Memory B cell (primary cell): ENCODE data around the gene TLNRD1.

ENCODE experiments used
- ATAC-seq: fragments of 150-1000 bp; cut with Tn5 transposase; 2 replicates; pipeline ENCODE4 v1.10.0; 2021; ENCODE audit warnings: low read depth, mild to moderate bottlenecking, moderate library complexity
- DNase-seq, 2 donors: peaks; one replicate each; pipeline ENCODE4 v3.0.0; 2022; ENCODE audit warnings: low spot score in 2 of 2
- H3K27ac Mint-ChIP-seq: one replicate; pipeline ENCODE4 v1.8.0; 2022; ENCODE audit warnings: mild to moderate bottlenecking, moderate library complexity, mixed read lengths
- H3K27me3 Mint-ChIP-seq: one replicate; pipeline ENCODE4 v1.8.0; 2022; ENCODE audit warnings: mixed read lengths
- H3K36me3 Mint-ChIP-seq: one replicate; pipeline ENCODE4 v1.8.0; 2022; ENCODE audit warnings: mild to moderate bottlenecking, mixed read lengths
- H3K4me1 Mint-ChIP-seq: one replicate; pipeline ENCODE4 v1.8.0; 2022; ENCODE audit warnings: mixed read lengths
- H3K4me3 Mint-ChIP-seq: one replicate; pipeline ENCODE4 v1.8.0; 2022; ENCODE audit warnings: mild to moderate bottlenecking, moderate library complexity, mixed read lengths
- H3K9me3 Mint-ChIP-seq: one replicate; pipeline ENCODE4 v1.8.0; 2022; ENCODE audit warnings: mixed read lengths

Gene TLNRD1

DNA sequence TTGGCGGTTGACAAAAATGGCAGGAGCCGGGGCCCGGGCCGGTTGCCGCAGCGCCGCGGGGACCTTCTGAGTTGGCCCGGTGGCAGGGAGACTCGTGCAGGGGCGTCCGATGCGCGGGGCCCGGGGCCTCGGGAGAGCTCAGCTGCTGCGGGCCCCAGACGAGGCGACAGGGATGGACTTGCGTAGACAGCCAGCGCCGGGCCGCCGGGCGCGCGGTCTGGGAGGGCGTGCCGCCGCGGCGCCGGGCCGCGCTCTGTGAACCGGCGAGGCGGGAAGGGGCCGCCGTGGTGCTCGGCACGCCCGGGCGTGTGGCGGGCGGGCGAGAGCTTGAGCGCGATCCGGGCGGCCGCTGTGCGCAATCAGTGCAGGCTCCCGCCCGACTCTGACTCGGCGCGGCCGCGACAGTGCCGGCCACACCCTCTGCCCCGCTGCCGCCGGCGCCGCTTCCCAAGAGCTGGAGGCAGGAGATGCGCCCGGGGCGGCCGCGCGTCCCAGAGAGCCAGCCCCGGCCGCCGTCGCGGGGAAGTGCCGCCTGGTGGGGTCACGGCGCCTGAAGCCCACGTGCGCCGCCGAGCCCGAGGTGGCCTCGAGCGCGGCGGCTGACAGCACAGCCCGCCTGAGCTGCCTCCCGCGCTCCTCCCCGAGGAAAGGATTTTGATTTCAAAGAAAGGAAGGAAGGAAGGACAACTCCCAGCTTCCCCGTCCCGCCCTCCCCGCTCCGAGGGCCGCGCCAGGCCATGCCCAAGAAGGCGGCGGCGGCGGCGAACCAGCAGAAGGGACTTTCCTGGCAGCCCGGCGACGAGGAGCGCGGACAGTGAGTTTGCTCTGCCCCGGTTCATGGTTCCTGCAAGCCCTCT, 657 bp downstream of the TLNRD1 start:
- Mint-ChIP-seq H3K4me3 (peak overlapping the region; percentile 92), H3K27ac (peak overlapping the region; percentile 95), H3K36me3 (peaks cover 7% of the 10 kb centered on the region), H3K4me1 (peaks cover 32% of the 10 kb centered on the region), H3K9me3 (peaks cover 2% of the 10 kb centered on the region), H3K27me3 (no peaks in the 10 kb centered on the region)
- DNase-seq, result peak; percentile 55 to 60
- ATAC-seq, result peak; percentile 41

DNA sequence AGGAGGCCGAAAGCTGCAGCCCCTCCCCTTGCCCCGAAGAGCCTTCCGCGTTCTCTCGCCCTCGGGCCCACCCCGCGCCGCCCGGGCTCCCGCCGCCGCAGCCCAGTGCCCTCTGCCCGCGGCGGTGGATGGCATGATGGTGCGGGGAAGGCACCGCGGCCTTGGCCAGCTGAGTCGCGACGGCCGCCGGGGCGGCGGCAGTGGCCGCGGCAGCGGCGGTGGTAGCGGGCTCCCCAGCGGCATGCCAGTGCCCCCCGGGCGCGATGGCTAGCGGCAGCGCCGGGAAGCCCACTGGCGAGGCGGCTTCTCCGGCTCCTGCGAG, 1.2 kb downstream of the TLNRD1 start:
- Mint-ChIP-seq H3K4me1 (peaks cover 33% of the 10 kb centered on the region), H3K4me3 (peak overlapping the region; percentile 81), H3K9me3 (peaks cover 2% of the 10 kb centered on the region), H3K27ac (peak overlapping the region; percentile 95), H3K27me3 (no peaks in the 10 kb centered on the region), H3K36me3 (peaks cover 7% of the 10 kb centered on the region)
- ATAC-seq, result no peak
- no peak for DNase-seq

- Mint-ChIP-seq H3K4me1 (peaks cover 33% of the 10 kb centered on the region), H3K27me3 (no peaks in the 10 kb centered on the region), H3K36me3 (peaks cover 7% of the 10 kb centered on the region), H3K27ac (peak overlapping the region; percentile 95), H3K4me3 (peak overlapping the region; percentile 55), H3K9me3 (peaks cover under 1% of the 10 kb centered on the region)
- DNase-seq (no peak), ATAC-seq (no peak)
Observed at GRCh38 chr15:81002331-81003096, 1.8 kb downstream of the TLNRD1 start.

DNA sequence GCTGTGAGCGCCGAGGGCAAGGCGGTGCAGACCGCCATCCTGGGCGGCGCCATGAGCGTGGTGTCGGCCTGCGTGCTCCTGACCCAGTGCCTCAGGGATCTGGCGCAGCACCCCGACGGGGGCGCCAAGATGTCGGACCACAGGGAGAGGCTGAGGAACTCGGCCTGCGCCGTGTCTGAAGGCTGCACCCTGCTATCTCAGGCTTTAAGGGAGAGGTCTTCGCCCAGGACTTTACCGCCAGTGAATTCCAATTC, 2.3 kb downstream of the TLNRD1 start:
- ATAC-seq (no peak), DNase-seq (no peak)
- Mint-ChIP-seq H3K27me3 (no peaks in the 10 kb centered on the region), H3K36me3 (peaks cover 7% of the 10 kb centered on the region), H3K4me3 (peak overlapping the region; percentile 54), H3K9me3 (no peaks in the 10 kb centered on the region), H3K27ac (no peak overlapping the region), H3K4me1 (peaks cover 33% of the 10 kb centered on the region)

DNA sequence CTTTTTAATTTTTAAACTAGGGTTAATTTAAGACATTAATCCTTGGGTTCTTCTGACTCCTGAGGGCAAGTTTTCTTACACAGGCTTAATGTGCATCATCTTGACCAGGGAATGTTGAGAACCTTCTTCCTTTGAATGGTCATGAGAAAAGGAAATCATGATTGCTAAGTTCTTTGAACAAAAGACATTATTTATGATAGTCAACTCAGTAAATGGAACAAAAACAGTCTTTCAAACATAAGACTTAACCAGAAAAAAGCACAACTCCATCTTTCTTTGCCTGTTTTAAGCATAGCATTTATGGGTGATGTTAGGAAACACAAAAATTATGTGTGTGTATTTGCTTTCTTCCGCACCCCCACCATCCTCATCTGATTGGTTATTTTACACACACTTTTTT, 5.4 kb downstream of the TLNRD1 start:
- DNase-seq (no peak), ATAC-seq (no peak)
- H3K4me3 Mint-ChIP-seq, result no peak overlapping the region
- H3K36me3 Mint-ChIP-seq, result peaks cover 7% of the 10 kb centered on the region
- no peaks in the 10 kb centered on the region for H3K27me3 Mint-ChIP-seq
- H3K9me3 Mint-ChIP-seq, result no peaks in the 10 kb centered on the region
- peaks cover 22% of the 10 kb centered on the region for H3K4me1 Mint-ChIP-seq
- H3K27ac Mint-ChIP-seq, result no peak overlapping the region

- Mint-ChIP-seq H3K4me1 (peaks cover 27% of the 10 kb centered on the region), H3K27me3 (no peaks in the 10 kb centered on the region), H3K36me3 (peaks cover 7% of the 10 kb centered on the region), H3K4me3 (no peak overlapping the region), H3K9me3 (no peaks in the 10 kb centered on the region), H3K27ac (peak overlapping the region; percentile 11)
- DNase-seq (no peak), ATAC-seq (no peak)
Observed at GRCh38 chr15:81007428-81008064, 6.8 kb downstream of the TLNRD1 start.

GRCh38 chr15:81008312-81008711, 7.6 kb downstream of the TLNRD1 start:
- DNase-seq, result no peak
- Mint-ChIP-seq H3K4me1 (peaks cover 26% of the 10 kb centered on the region), H3K27ac (no peak overlapping the region), H3K4me3 (no peak overlapping the region), H3K36me3 (peaks cover 7% of the 10 kb centered on the region), H3K9me3 (no peaks in the 10 kb centered on the region), H3K27me3 (no peaks in the 10 kb centered on the region)
- ATAC-seq, result no peak

DNA sequence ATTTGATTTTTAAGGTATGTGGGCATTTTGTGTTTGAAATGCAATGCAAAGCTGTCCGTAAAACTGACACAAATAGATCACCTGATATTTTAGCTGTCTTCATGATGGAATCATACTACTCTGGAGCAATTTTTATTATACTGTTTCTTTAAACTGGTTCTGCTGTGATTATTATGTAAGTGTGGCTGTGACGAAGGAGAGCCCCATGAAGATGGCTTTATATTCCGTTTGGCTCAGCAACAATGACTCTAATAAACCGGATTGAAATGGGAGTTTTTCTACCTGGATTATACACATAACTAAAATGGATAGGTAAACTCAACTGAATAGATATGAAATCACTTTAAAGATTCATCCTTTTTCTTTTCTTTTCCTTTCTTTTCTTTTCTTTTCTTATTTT, 9.4 kb downstream of the TLNRD1 start:
- no peak for DNase-seq
- Mint-ChIP-seq H3K4me3 (no peak overlapping the region), H3K4me1 (peaks cover 17% of the 10 kb centered on the region), H3K9me3 (no peaks in the 10 kb centered on the region), H3K27ac (peak overlapping the region; percentile 17), H3K36me3 (peaks cover 5% of the 10 kb centered on the region), H3K27me3 (no peaks in the 10 kb centered on the region)
- ATAC-seq, result no peak

DNA sequence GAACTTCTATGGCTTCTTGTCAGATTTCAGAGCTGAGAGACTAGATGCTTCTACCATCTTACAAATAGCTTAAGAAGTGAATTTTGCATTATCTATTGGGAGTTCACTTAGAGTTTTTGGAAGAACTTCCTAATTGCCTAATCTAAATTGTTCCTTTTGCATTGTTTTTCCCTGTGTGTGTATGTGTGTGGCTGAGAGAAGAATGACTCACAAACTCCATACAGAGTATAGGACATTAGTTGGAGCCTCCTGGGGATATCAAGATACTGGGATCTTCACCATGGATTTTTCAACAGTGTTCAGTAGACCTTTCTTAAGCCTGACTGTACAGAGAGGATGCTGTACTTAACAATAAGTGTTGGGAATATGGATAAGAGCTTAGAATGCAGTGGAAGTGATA, 10.9 kb downstream of the TLNRD1 start:
- DNase-seq (no peak), ATAC-seq (no peak)
- Mint-ChIP-seq H3K27ac (no peak overlapping the region), H3K27me3 (no peaks in the 10 kb centered on the region), H3K4me1 (peaks cover 14% of the 10 kb centered on the region), H3K9me3 (no peaks in the 10 kb centered on the region), H3K36me3 (peaks cover 5% of the 10 kb centered on the region), H3K4me3 (no peak overlapping the region)

- Mint-ChIP-seq H3K36me3 (peaks cover 5% of the 10 kb centered on the region), H3K27ac (no peak overlapping the region), H3K27me3 (no peaks in the 10 kb centered on the region)
Observed at GRCh38 chr15:81012588-81012987, 11.9 kb downstream of the TLNRD1 start.

DNA sequence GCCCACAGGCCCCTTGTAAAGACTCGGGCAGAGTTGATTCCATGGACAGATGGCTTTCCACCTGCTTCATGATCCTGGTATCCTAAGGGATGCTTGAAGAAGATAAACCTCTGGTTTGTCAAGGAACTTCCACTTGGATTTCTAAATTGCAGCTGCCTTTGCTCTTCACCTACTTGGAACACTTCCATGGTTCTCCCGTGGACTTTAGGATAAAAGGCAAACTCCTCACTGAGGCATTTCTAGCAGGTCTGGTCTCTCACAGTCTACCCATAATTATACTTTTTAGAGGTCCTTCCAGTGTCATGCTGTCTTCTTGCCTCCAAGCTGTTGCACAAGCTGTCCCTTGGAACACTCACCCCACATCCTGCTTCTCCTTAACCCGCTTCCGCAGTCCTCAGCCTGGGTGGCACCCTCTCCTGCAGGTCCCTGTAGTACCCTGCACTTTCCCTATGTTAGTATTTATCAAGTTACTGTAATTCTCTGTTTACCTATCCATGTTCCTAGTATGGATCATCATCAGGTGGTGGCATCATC, 12.7 kb downstream of the TLNRD1 start:
- H3K4me1 Mint-ChIP-seq, result peaks cover 14% of the 10 kb centered on the region
- peaks cover 5% of the 10 kb centered on the region for H3K36me3 Mint-ChIP-seq
- ATAC-seq (no peak), DNase-seq (no peak)
- no peaks in the 10 kb centered on the region for H3K27me3 Mint-ChIP-seq
- H3K27ac Mint-ChIP-seq, result no peak overlapping the region
- H3K4me3 Mint-ChIP-seq, result no peak overlapping the region
- no peaks in the 10 kb centered on the region for H3K9me3 Mint-ChIP-seq

More at GRCh38 chr15:81012588-81012987, 11.9 kb downstream of the TLNRD1 start:
- peaks cover 14% of the 10 kb centered on the region for H3K4me1 Mint-ChIP-seq
- DNase-seq (no peak), ATAC-seq (no peak)
- no peaks in the 10 kb centered on the region for H3K9me3 Mint-ChIP-seq
- H3K4me3 Mint-ChIP-seq, result no peak overlapping the region

DNA sequence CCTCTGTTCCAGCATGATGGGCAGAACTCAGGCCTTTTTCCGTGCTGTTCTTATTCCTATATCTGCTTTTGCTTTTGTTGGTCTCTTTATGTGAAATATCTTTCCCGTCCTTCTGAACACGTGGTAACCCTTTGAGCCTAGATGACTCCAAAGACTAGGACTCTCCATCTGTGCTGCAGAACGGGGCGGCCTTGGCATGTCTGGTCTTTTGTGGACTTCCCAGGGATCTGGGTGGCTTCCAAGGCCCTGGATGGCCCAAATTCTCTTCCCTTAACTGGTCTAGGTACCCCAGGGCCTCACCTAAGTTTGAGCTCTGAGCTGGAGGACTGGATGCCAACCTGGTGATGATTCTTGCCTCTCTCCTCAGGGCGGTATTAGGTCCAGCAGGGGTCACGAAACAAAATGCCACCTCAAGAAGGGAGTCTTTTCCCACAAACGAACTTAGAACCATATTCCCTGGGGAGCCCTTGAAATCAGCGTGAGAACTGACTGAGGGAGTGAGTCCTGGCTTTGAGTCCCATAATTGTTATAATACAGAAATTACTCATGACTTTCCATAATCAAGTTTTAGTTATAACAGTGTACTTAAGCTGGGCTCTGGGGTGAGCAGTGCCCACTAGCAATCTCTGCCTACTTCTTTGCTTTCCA, 13.8 kb downstream of the TLNRD1 start:
- Mint-ChIP-seq H3K9me3 (no peaks in the 10 kb centered on the region), H3K4me1 (peaks cover 13% of the 10 kb centered on the region), H3K27me3 (no peaks in the 10 kb centered on the region), H3K27ac (no peak overlapping the region), H3K36me3 (peaks cover 5% of the 10 kb centered on the region), H3K4me3 (no peak overlapping the region)
- DNase-seq (no peak), ATAC-seq (no peak)

- Mint-ChIP-seq H3K36me3 (peaks cover 5% of the 10 kb centered on the region), H3K27ac (no peak overlapping the region), H3K27me3 (no peaks in the 10 kb centered on the region), H3K4me1 (peaks cover 9% of the 10 kb centered on the region), H3K9me3 (no peaks in the 10 kb centered on the region), H3K4me3 (no peak overlapping the region)
- DNase-seq, result no peak
- ATAC-seq, result no peak
Observed at GRCh38 chr15:81015621-81016488, 15.1 kb downstream of the TLNRD1 start.
